Measurements from ENCODE around the gene CCNF.
"Not testable (repeated sequence)": the region's sequence is repeated elsewhere in the genome, so short reads cannot be mapped to it uniquely, and the experiment has no call there.

CCNF gene

GRCh38 chr16:2429771-2430663 is 770 bp downstream of the CCNF start:
- peak; percentile 60 for DNase-seq

GRCh38 chr16:2432286-2432685 is 3.0 kb downstream of the CCNF start:
- DNase-seq = no peak

GRCh38 chr16:2432801-2433505 is 3.7 kb downstream of the CCNF start:
- no peak for DNase-seq

- not testable (repeated sequence) for DNase-seq
These were observed 6.0 kb downstream of the CCNF start for GRCh38 chr16:2435236-2435635.

- no peak for DNase-seq
These were observed 6.9 kb downstream of the CCNF start for GRCh38 chr16:2436110-2436509.

GRCh38 chr16:2437032-2437790 is 8.0 kb downstream of the CCNF start:
- no peak for DNase-seq

- DNase-seq = no peak
These were observed 8.9 kb downstream of the CCNF start for GRCh38 chr16:2438121-2438520.

GRCh38 chr16:2439598-2439997 is 10.4 kb downstream of the CCNF start:
- no peak for DNase-seq

GRCh38 chr16:2441143-2441804 is 12.0 kb downstream of the CCNF start:
- DNase-seq = not testable (repeated sequence)

GRCh38 chr16:2443555-2443954 is 14.3 kb downstream of the CCNF start:
- DNase-seq = no peak

GRCh38 chr16:2447920-2448583 is 18.8 kb downstream of the CCNF start:
- DNase-seq = no peak

GRCh38 chr16:2449118-2449517 is 19.9 kb downstream of the CCNF start:
- no peak for DNase-seq

- no peak for DNase-seq
These were observed 21.3 kb downstream of the CCNF start for GRCh38 chr16:2450535-2450934.

- DNase-seq = no peak
These were observed 21.7 kb downstream of the CCNF start for GRCh38 chr16:2450975-2451381.

GRCh38 chr16:2451851-2452320 is 22.6 kb downstream of the CCNF start:
- DNase-seq = no peak

GRCh38 chr16:2452650-2453049 is 23.4 kb downstream of the CCNF start:
- DNase-seq = no peak

- DNase-seq = no peak
These were observed 26.0 kb downstream of the CCNF start for GRCh38 chr16:2455081-2455845.

GRCh38 chr16:2456551-2457153 is 27.4 kb downstream of the CCNF start:
- DNase-seq = no peak

- DNase-seq = no peak
These were observed 28.0 kb downstream of the CCNF start for GRCh38 chr16:2457267-2457666.

GRCh38 chr16:2457946-2458345 is 28.7 kb downstream of the CCNF start:
- DNase-seq = no peak
